HepG2 (cell line): ENCODE data around the gene CTNNA1. TPM values are rescaled to one million over a fixed set of nuclear protein-coding genes. Genes with fewer than 3 reads are reported as not detected.

Experiments used
- DMAP1 ChIP-seq: IDR thresholded peaks from 2 replicates; pipeline ENCODE4 v1.6.1; 2016
- EP300 ChIP-seq, 3 experiments: sonication (generic) in 1 of 3; formaldehyde crosslinking in 1 of 3; IDR thresholded peaks; 2 replicates each; pipeline versions ENCODE4 v1.5.1 to v1.6.1; 2011 to 2020; ENCODE audit warnings: low read depth in 2 of 3, low read length in 2 of 3, borderline replicate concordance in 1 of 3, improper control_type of control experiment in 1 of 3, mild to moderate bottlenecking in 1 of 3, missing genetic modification reagents in 1 of 3, moderate library complexity in 1 of 3
- HNRNPL ChIP-seq: fragments of 200-400 bp; formaldehyde crosslinking; IDR thresholded peaks from 2 replicates; pipeline ENCODE4 v1.6.1; 2017; ENCODE audit warnings: mild to moderate bottlenecking, low read depth, low read length
- IRX3 ChIP-seq: sonication (generic); formaldehyde crosslinking; IDR thresholded peaks from 2 replicates; pipeline ENCODE4 v1.8.1; 2023; ENCODE audit warnings: mild to moderate bottlenecking, low read depth, missing genetic modification reagents, borderline replicate concordance
- KDM2A ChIP-seq: sonication (generic); formaldehyde crosslinking; IDR thresholded peaks from 2 replicates; pipeline ENCODE4 v1.4.0; 2020; ENCODE audit warnings: low read depth, missing genetic modification reagents, borderline replicate concordance
- RXRB ChIP-seq: IDR thresholded peaks from 2 replicates; pipeline ENCODE4 v1.6.1; 2016; ENCODE audit warnings: borderline replicate concordance, missing genetic modification reagents, missing compliant biosample characterization
- TAF1 ChIP-seq: sonication (generic); formaldehyde crosslinking; IDR thresholded peaks from 2 replicates; pipeline ENCODE4 v1.4.0; 2020; ENCODE audit warnings: missing genetic modification reagents
- TAF15 ChIP-seq: fragments of 200-400 bp; formaldehyde crosslinking; IDR thresholded peaks from one replicate; pipeline ENCODE4 v1.6.1; 2018; ENCODE audit warnings: mild to moderate bottlenecking, low read depth, low read length; ENCODE audit not compliant: poor library complexity, severe bottlenecking
- YY1 ChIP-seq: IDR thresholded peaks from 2 replicates; pipeline ENCODE4 v1.6.1; 2011; ENCODE audit warnings: low read length, low read depth, moderate library complexity, mild to moderate bottlenecking; ENCODE audit not compliant: insufficient read depth, insufficient replicate concordance
- ZBED4 ChIP-seq: sonication (generic); formaldehyde crosslinking; IDR thresholded peaks from 2 replicates; pipeline ENCODE4 v1.4.0; 2020; ENCODE audit warnings: missing genetic modification reagents, borderline replicate concordance
- ZHX2 ChIP-seq, 2 experiments: sonication (generic) in 1 of 2; formaldehyde crosslinking in 1 of 2; IDR thresholded peaks; 2 replicates each; pipeline versions ENCODE4 v1.6.1 to v1.9.0; 2014 to 2022; ENCODE audit warnings: antibody characterized with exemption in 1 of 2, borderline replicate concordance in 1 of 2, inconsistent platforms in 1 of 2, low read depth in 1 of 2, missing genetic modification reagents in 1 of 2
- ZNF790 ChIP-seq: sonication (generic); formaldehyde crosslinking; IDR thresholded peaks from 2 replicates; pipeline ENCODE4 v1.8.0; 2022; ENCODE audit warnings: missing genetic modification reagents, mild to moderate bottlenecking, borderline replicate concordance
- polyA plus RNA-seq, 8 experiments: library from polyadenylated mRNA; depleted of rRNA in 3 of 8; stranded (reverse) in 7 of 8; unstranded in 1 of 8; fragments of >200 nt; fragmentation: Illumina TruSeq in 4 of 8; extraction: Trizol in 4 of 8; gene quantifications; 2 replicates each; pipeline versions ENCODE4 v1.2.1 to v1.2.3, GENCODE V29; 2011 to 2016; ENCODE audit warnings: low read depth in 4 of 8, missing spikeins in 1 of 8, mixed read lengths in 1 of 8; ENCODE audit not compliant: insufficient read depth in 1 of 8
- total RNA-seq, 5 experiments: library from RNA; depleted of rRNA; stranded (reverse); fragments of >200 nt; fragmentation: Illumina TruSeq; extraction: Trizol; gene quantifications; 2 replicates each; pipeline ENCODE4 v1.2.3, GENCODE V29; 2016; ENCODE audit warnings: low read depth in 1 of 5

CTNNA1 gene
- total and polyA plus RNA-seq, 2 of the 13 experiments (the other 11 are each of a cell fraction or from before 2014, with no cell fraction given) = 66.8 to 162 TPM

GRCh38 chr5:138752951-138753793, at the start of gene CTNNA1 (continued):
- TF ChIP-seq ZHX2 (IDR thresholded peaks at IDR 0.05; ENCODE audit: low read depth) = 0 out of 2 replicates have a peak, but pooled peaks have one; percentile 41
- no peak for TF ChIP-seq ZHX2 (CRISPR knock-in tag; IDR thresholded peaks at IDR 0.05; ENCODE audit: borderline replicate concordance)
- TF ChIP-seq ZBED4 (CRISPR knock-in tag) = peak; percentile 22; the same call in 1 of the 2 replicates
- TF ChIP-seq YY1 = peak; percentile 11
- TF ChIP-seq KDM2A = peak; percentile 86
- TF ChIP-seq EP300 (IDR thresholded peaks at IDR 0.05; ENCODE audit: low read depth in 2 of 2, low read length in 2 of 2) = peak in 1 of 2 experiments; percentile 96; a peak in 2 of 4 replicates
- TF ChIP-seq EP300 (CRISPR knock-in tag; IDR thresholded peaks at IDR 0.05; ENCODE audit: borderline replicate concordance) = no peak
- no peak for TF ChIP-seq IRX3 (CRISPR knock-in tag)
- TF ChIP-seq TAF1 (CRISPR knock-in tag) = peak; percentile 64
- peak; percentile 62; the same call in 1 of the 2 replicates for TF ChIP-seq DMAP1 (CRISPR knock-in tag)
- TF ChIP-seq TAF15 = no peak
- TF ChIP-seq HNRNPL = no peak
- peak; percentile 43; the same call in 1 of the 2 replicates for TF ChIP-seq RXRB (CRISPR knock-in tag)
- 0 out of 2 replicates have a peak, but pooled peaks have one; percentile 22 for TF ChIP-seq ZNF790 (CRISPR knock-in tag)
